ENCODE measurements around the gene NDUFA3.
A peak's percentile ranks its signal among the peaks of the same experiment; 100 is the strongest.
"Not testable (repeated sequence)": the region's sequence is repeated elsewhere in the genome, so short reads cannot be mapped to it uniquely, and the experiment has no call there.

Gene NDUFA3

GRCh38 chr19:54102421-54103169 lies at the start of gene NDUFA3:
NDUFA3 (plus strand) TSS chr19:54102855; CDS start chr19:54102879, 24 bp downstream.
- DNase-seq, result peak; percentile 98

GRCh38 chr19:54062643-54063042 lies 40.0 kb upstream of the NDUFA3 start:
- no peak for DNase-seq

GRCh38 chr19:54063350-54064116 lies 39.1 kb upstream of the NDUFA3 start, which contains the start of gene VSTM1:
VSTM1 (minus strand) TSS chr19:54063897; CDS start chr19:54063777, 120 bp downstream.
- DNase-seq, result no peak

- DNase-seq, result no peak
Observed at GRCh38 chr19:54069470-54069869, 33.2 kb upstream of the NDUFA3 start.

GRCh38 chr19:54073829-54074228 lies 28.8 kb upstream of the NDUFA3 start:
- DNase-seq, result no peak

GRCh38 chr19:54074851-54075250 lies 27.8 kb upstream of the NDUFA3 start:
- DNase-seq, result no peak

- no peak for DNase-seq
Observed at GRCh38 chr19:54077334-54077733, 25.3 kb upstream of the NDUFA3 start.

- DNase-seq, result no peak
Observed at GRCh38 chr19:54081032-54081431, 21.6 kb upstream of the NDUFA3 start, which contains the start of gene TARM1. TARM1 (minus strand) TSS chr19:54081365; CDS start chr19:54081340, 25 bp downstream.

- no peak for DNase-seq
Observed at GRCh38 chr19:54084410-54084809, 18.2 kb upstream of the NDUFA3 start.

GRCh38 chr19:54094426-54095000 lies 8.1 kb upstream of the NDUFA3 start:
- DNase-seq, result no peak

GRCh38 chr19:54095136-54095858 lies 7.4 kb upstream of the NDUFA3 start:
- DNase-seq, result no peak

GRCh38 chr19:54095859-54096616 lies 6.6 kb upstream of the NDUFA3 start:
- peak; percentile 61 for DNase-seq

GRCh38 chr19:54096617-54097106 lies 6.0 kb upstream of the NDUFA3 start:
- peak; percentile 54 for DNase-seq

GRCh38 chr19:54099190-54099902 lies 3.3 kb upstream of the NDUFA3 start:
- no peak for DNase-seq

GRCh38 chr19:54099903-54100255 lies 2.8 kb upstream of the NDUFA3 start:
- not testable (repeated sequence) for DNase-seq

GRCh38 chr19:54100561-54100960 lies 2.1 kb upstream of the NDUFA3 start, which contains the start of gene OSCAR:
OSCAR (minus strand) TSS chr19:54100803; CDS start chr19:54100792, 11 bp downstream.
- peak; percentile 15 for DNase-seq

GRCh38 chr19:54104998-54105715 lies 2.5 kb downstream of the NDUFA3 start:
- no peak for DNase-seq

- DNase-seq, result no peak
Observed at GRCh38 chr19:54105796-54106195, 3.1 kb downstream of the NDUFA3 start.

GRCh38 chr19:54106716-54107115 lies 4.1 kb downstream of the NDUFA3 start:
- DNase-seq, result no peak

- DNase-seq, result no peak
Observed at GRCh38 chr19:54107876-54108490, 5.3 kb downstream of the NDUFA3 start.

All from CD4-positive, alpha-beta T cell treated with Interleukin-12 subunit alpha and Interleukin-12 subunit beta, for 1 hour (primary cell).